ENCODE results near the gene POLD3.

Gene POLD3

GRCh38 chr11:74673693-74674360 lies 81.4 kb downstream of the POLD3 start:
- DNase-seq (ENCODE audit: low spot score) = no peak

GRCh38 chr11:74675761-74676160 lies 83.4 kb downstream of the POLD3 start:
- no peak for DNase-seq (ENCODE audit: low spot score)

GRCh38 chr11:74676596-74676995 lies 84.2 kb downstream of the POLD3 start:
- DNase-seq (ENCODE audit: low spot score) = no peak

GRCh38 chr11:74677131-74677530 lies 84.7 kb downstream of the POLD3 start:
- DNase-seq (ENCODE audit: low spot score) = no peak

GRCh38 chr11:74678041-74678440 lies 85.7 kb downstream of the POLD3 start:
- DNase-seq (ENCODE audit: low spot score) = no peak

- no peak for DNase-seq (ENCODE audit: low spot score)
These were observed 86.5 kb downstream of the POLD3 start for GRCh38 chr11:74678591-74679512.

GRCh38 chr11:74679513-74679865 lies 87.1 kb downstream of the POLD3 start:
- no peak for DNase-seq (ENCODE audit: low spot score)

- no peak for DNase-seq (ENCODE audit: low spot score)
These were observed 87.8 kb downstream of the POLD3 start for GRCh38 chr11:74680035-74680671.

GRCh38 chr11:74680703-74681531 lies 88.5 kb downstream of the POLD3 start:
- DNase-seq (ENCODE audit: low spot score) = no peak

- no peak for DNase-seq (ENCODE audit: low spot score)
These were observed 89.6 kb downstream of the POLD3 start for GRCh38 chr11:74681686-74682651.

- no peak for DNase-seq (ENCODE audit: low spot score)
These were observed 90.4 kb downstream of the POLD3 start for GRCh38 chr11:74682731-74683278.

GRCh38 chr11:74683279-74683871 lies 91.0 kb downstream of the POLD3 start:
- no peak for DNase-seq (ENCODE audit: low spot score)

GRCh38 chr11:74683941-74684481 lies 91.6 kb downstream of the POLD3 start:
- DNase-seq (ENCODE audit: low spot score) = no peak

- no peak for DNase-seq (ENCODE audit: low spot score)
These were observed 92.3 kb downstream of the POLD3 start for GRCh38 chr11:74684661-74685060.

GRCh38 chr11:74685338-74685737 lies 93.0 kb downstream of the POLD3 start:
- DNase-seq (ENCODE audit: low spot score) = no peak

- DNase-seq (ENCODE audit: low spot score) = no peak
These were observed 93.5 kb downstream of the POLD3 start for GRCh38 chr11:74685905-74686304.

- DNase-seq (ENCODE audit: low spot score) = peak; percentile 56
These were observed 94.4 kb downstream of the POLD3 start for GRCh38 chr11:74686792-74687191.

- DNase-seq (ENCODE audit: low spot score) = no peak
These were observed 95.0 kb downstream of the POLD3 start for GRCh38 chr11:74687237-74688023.

GRCh38 chr11:74689666-74690065 lies 97.3 kb downstream of the POLD3 start:
- DNase-seq (ENCODE audit: low spot score) = no peak
